ENCODE measurements around the gene CDH23. TPM values are rescaled to one million over a fixed set of nuclear protein-coding genes. Genes with fewer than 3 reads are reported as not detected.

CDH23 gene
- total and polyA plus RNA-seq, 9 of the 15 experiments (the other 6 are each of a cell fraction or from before 2014, with no cell fraction given) = 0.18 to 1.2 (median 0.47) TPM

DNA sequence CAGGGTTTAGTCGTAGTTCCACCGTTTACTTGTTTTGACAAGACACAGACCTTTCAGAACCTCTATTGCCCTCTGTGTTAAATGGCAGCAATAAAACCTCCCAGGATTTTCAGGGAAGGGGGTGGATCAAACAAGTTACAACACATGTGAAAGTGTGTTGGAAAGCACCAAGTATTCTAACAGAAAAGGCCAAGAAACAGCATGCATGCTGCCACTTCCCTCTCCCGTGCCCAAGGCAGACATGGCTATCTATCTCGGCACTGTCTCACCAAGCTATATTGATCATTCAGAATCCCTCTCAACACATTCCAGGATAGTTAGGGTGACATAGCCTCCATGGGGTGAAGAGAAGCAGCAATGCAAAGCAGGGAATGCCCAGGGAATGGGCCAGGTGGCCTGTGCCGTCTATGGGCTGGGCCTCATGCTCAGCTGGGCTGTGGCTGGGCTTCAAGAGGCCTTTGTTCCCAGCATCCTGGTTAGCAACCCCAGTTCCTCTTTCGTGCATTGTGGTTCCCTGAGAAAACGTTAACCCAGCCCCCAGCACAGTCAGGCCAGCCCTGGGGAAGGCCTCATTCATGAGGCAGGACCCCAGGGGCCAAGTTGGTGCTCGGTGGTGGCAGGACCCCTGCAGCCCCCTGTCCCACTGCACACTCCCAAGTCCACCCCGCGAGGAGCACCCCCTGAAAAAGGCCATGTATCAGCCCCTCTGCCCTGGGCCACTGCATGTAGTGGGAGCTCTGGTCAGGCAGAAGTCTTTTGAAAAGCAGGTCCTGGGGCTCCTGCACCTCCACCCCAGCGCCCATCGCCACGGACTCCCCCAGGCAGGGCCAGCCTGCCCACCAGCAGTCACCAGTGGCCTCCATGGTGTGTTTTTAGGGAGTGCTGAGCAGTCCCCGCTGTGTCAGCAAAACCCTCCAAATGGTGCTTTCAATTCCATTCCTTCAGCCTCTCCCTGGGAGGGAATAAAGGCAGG is 351.1 kb downstream of the CDH23 start (continued):
- TF ChIP-seq, protein P1, sequence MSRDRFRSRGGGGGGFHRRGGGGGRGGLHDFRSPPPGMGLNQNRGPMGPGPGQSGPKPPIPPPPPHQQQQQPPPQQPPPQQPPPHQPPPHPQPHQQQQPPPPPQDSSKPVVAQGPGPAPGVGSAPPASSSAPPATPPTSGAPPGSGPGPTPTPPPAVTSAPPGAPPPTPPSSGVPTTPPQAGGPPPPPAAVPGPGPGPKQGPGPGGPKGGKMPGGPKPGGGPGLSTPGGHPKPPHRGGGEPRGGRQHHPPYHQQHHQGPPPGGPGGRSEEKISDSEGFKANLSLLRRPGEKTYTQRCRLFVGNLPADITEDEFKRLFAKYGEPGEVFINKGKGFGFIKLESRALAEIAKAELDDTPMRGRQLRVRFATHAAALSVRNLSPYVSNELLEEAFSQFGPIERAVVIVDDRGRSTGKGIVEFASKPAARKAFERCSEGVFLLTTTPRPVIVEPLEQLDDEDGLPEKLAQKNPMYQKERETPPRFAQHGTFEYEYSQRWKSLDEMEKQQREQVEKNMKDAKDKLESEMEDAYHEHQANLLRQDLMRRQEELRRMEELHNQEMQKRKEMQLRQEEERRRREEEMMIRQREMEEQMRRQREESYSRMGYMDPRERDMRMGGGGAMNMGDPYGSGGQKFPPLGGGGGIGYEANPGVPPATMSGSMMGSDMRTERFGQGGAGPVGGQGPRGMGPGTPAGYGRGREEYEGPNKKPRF (IDR thresholded peaks at IDR 0.05; ENCODE audit: low read depth, low read length) = no peak
- TF ChIP-seq, protein P2, sequence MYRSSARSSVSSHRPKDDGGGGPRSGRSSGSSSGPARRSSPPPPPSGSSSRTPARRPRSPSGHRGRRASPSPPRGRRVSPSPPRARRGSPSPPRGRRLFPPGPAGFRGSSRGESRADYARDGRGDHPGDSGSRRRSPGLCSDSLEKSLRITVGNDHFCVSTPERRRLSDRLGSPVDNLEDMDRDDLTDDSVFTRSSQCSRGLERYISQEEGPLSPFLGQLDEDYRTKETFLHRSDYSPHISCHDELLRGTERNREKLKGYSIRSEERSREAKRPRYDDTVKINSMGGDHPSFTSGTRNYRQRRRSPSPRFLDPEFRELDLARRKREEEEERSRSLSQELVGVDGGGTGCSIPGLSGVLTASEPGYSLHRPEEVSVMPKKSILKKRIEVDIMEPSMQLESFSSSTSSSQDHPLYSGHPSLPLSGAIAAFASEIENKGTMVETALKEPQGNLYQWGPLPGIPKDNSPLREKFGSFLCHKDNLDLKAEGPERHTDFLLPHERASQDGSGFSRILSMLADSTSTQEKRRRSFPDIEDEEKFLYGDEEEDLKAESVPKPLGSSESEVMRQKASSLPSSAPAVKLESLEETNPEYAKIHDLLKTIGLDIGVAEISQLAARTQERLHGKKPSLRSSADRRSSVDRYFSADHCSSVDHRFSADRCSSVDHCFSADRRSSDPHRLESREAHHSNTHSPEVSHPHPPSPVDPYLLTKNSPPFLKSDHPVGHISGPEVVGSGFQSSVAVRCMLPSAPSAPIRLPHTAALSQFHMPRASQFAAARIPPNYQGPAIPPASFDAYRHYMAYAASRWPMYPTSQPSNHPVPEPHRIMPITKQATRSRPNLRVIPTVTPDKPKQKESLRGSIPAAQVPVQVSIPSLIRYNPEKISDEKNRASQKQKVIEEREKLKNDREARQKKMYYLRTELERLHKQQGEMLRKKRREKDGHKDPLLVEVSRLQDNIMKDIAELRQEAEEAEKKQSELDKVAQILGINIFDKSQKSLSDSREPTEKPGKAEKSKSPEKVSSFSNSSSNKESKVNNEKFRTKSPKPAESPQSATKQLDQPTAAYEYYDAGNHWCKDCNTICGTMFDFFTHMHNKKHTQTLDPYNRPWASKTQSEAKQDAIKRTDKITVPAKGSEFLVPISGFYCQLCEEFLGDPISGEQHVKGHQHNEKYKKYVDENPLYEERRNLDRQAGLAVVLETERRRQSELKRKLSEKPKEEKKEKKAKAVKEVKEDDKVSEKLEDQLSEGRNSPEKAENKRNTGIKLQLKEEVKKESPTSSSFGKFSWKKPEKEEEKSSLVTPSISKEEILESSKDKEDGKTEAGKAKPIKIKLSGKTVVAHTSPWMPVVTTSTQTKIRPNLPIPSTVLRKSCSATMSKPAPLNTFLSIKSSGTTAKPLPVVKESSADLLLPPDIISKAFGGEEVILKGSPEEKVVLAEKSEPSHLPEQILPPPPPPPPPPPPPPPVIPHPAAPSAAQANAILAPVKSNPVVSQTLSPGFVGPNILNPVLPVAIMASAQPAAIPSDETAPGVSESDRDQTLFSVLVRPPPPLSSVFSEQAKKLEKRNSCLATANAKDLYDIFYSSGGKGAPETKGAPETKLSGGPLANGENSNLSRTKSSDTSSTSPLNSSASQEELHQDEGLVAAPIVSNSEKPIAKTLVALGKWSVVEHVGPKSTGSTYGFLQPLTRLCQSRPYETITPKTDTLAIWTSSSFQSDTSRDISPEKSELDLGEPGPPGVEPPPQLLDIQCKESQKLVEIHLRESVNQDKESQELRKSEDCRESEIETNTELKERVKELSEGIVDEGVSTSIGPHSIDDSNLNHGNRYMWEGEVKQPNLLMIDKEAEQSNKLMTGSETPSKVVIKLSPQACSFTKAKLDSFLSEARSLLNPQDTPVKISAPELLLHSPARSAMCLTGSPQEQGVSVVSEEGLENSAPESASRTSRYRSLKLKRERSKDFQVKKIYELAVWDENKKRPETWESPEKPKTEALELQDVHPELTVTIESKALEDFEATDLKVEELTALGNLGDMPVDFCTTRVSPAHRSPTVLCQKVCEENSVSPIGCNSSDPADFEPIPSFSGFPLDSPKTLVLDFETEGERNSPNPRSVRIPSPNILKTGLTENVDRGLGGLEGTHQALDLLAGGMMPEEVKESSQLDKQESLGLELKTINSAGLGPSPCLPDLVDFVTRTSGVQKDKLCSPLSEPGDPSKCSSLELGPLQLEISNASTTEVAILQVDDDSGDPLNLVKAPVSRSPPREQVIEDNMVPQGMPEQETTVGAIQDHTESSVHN (IDR thresholded peaks at IDR 0.05; ENCODE audit: borderline replicate concordance in 1 of 2, low read depth in 1 of 2) = no peak
- TF ChIP-seq ZNF354B (CRISPR knock-in tag; IDR thresholded peaks at IDR 0.05) (no peak), MYC (IDR thresholded peaks at IDR 0.05; ENCODE audit: low read depth, low read length) (peak; percentile 15; the same call in 1 of the 2 replicates), MYC (CRISPR knock-in tag; IDR thresholded peaks at IDR 0.05; ENCODE audit: borderline replicate concordance, low read depth) (no peak)
